Renal cortical epithelial cell (primary cell): ENCODE data around the gene ZNF865. TPM values are rescaled to one million over a fixed set of nuclear protein-coding genes. Genes with fewer than 3 reads are reported as not detected.

Experiments used
- DNase-seq: peaks from one replicate; pipeline ENCODE4 v3.0.0-alpha.2; 2011; ENCODE audit warnings: low read depth
- total RNA-seq: library from RNA; depleted of rRNA; stranded (reverse); fragments of >200 nt; gene quantifications from 2 replicates; pipeline ENCODE4 v1.2.3, GENCODE V29; 2014

Gene ZNF865
- total RNA-seq, 1 donor from 2014 or later: 5.8 TPM

DNA sequence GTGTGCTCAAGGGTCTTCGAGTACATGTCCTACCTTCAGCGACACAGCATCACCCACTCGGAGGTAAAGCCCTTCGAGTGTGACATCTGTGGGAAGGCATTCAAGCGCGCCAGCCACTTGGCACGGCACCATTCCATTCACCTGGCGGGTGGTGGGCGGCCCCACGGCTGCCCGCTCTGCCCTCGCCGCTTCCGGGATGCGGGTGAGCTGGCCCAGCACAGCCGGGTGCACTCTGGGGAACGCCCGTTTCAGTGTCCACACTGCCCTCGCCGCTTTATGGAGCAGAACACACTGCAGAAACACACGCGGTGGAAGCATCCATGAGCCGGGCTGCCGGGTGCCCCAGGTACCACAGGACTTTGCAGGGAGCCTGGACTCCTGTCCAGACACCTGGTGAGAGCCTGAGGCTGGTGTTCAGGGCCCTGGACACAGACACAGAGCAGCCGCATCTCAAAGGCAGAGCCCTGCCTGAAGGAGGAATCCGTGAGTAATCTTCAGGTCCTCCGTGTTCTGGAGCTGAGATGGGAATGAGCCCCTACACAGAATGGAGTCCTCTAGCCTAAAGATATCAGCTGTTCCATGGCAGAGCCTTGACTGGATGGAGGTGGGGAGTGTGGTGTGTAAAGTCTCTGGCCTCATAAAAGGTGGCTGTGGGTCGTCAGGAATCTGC is 39.5 kb downstream of the ZNF865 start:
- DNase-seq: no peak

DNA sequence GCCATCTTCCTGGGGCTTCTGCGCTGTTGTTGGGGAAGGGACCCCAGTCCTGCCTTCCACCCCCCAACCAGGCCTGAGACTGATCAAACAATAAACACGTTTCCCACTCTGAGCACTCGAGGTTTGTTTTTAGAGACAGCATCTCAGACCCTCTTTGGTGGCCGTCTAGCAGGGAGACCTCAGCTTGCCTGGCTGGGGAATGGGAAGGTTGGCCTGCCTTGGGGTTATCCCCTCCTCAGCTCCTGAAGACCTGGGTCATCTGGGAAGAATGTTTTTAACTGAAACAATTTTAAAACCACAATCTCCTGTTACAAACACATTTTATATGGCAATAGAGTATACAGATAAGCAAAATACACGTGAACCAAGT is 40.0 kb downstream of the ZNF865 start:
- DNase-seq: no peak

- no peak for DNase-seq
Observed at GRCh38 chr19:55646889-55647731, 41.7 kb downstream of the ZNF865 start.

- no peak for DNase-seq
Observed at GRCh38 chr19:55647732-55648584, 42.5 kb downstream of the ZNF865 start, which contains the start of gene CCDC106. Gene CCDC106, plus strand, starts transcription at chr19:55648212. Its CDS starts 835 bp downstream, at chr19:55649047.

DNA sequence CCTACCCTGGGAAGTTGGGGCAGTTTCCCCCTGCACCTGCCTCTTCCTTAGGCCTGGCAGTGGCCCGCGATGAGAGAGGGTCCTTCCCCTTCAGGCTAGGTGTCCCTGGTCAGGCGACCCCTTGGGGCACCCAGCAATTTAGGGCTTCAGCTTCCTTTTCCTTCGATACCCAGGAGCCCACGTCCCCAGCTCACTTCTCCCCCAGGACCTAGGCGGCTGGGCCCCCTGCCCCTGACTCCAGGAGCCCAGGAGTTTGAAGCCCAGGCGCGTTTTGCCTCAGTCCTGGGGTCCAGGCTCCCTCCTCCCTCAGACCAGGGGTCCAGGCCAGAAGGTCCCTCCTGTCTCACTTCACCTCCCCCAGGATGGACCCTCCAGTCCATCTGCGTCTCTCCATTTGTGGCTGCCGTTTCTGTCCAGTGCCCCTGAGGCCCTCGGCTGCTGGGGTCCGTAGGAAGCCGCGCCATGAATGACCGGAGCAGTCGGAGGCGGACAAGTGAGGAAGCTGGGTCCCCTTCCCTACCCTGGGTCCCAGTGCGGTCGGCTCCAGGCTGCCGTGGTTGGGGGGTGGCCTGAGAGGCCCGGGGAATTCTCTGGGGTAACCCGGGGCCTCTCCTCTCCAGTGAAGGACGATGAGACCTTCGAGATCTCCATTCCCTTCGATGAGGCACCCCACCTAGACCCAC is 43.3 kb downstream of the ZNF865 start:
- DNase-seq: no peak

GRCh38 chr19:55649268-55650125 is 44.0 kb downstream of the ZNF865 start:
- no peak for DNase-seq

GRCh38 chr19:55650126-55650557 is 44.7 kb downstream of the ZNF865 start:
- DNase-seq: no peak

GRCh38 chr19:55650602-55651230 is 45.3 kb downstream of the ZNF865 start:
- DNase-seq: no peak

GRCh38 chr19:55651236-55651635 is 45.8 kb downstream of the ZNF865 start:
- DNase-seq: no peak

DNA sequence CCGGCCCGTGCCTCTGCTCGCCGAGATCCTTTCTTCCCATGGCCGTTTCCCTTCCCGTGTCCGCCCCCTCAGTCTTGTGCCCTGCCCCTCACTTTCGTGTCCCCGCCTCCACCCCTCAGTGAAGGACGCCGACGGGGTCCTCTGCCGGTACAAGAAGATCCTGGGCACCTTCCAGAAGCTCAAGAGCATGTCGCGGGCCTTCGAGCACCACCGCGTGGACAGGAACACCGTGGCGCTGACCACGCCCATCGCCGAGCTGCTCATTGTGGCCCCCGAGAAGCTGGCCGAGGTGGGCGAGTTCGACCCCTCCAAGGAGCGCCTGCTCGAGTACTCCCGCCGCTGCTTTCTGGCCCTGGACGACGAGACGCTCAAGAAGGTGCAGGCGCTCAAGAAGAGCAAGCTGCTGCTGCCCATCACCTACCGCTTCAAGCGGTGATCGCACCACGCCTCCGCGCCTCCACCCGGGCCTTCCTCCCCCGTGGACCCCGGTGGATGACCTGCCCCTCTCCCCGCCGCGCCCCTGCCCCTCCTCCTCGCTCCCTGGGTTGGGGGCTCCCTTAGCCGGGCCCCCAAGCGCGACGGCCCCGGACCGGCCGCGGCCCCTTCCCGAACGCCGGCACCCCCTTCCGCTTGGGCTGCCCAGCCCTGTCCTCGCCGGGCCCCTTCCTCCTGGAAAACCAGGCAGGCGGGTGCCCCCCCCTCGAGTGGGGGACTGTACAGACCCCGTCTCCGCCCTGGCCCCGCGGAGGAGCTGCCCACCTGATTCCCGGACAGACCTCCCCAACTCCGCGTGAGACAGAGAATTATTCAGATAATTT is 47.1 kb downstream of the ZNF865 start:
- DNase-seq: no peak

DNA sequence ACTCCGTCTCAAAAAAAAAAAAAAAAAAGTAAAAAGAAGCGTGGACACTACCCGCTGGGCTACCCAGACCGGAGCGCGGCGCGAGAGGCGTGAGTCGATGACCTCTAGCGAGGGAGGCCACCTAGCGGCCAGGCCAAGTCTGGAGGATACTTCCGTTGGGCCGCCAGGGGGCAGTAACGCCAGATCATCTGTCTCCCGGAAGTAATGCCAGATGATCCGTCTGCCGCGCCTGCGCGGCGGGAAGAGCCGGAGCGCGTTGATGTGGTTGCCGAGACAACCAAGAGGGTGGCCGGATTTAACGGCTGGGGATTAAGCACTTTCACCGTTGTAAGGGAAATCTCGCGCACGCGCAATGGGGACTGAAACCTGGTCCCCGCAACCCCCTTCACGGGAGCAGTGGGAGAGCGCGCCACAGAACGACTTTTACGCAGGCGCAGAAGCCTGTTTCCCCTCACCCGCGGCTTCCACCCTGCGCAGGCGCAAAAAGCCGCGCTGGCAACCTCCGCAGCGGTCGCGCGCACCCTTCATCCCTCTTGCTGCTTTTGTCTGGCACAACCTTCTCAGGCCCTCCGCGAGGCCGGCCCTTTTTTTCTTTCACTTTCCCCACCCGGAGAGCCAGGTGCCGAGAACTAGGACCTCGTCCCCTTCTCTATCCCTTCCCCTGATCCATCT is 48.3 kb downstream of the ZNF865 start:
- peak; percentile 96 for DNase-seq

- peak; percentile 97 for DNase-seq
Observed at GRCh38 chr19:55654323-55654867, 48.9 kb downstream of the ZNF865 start.

DNA sequence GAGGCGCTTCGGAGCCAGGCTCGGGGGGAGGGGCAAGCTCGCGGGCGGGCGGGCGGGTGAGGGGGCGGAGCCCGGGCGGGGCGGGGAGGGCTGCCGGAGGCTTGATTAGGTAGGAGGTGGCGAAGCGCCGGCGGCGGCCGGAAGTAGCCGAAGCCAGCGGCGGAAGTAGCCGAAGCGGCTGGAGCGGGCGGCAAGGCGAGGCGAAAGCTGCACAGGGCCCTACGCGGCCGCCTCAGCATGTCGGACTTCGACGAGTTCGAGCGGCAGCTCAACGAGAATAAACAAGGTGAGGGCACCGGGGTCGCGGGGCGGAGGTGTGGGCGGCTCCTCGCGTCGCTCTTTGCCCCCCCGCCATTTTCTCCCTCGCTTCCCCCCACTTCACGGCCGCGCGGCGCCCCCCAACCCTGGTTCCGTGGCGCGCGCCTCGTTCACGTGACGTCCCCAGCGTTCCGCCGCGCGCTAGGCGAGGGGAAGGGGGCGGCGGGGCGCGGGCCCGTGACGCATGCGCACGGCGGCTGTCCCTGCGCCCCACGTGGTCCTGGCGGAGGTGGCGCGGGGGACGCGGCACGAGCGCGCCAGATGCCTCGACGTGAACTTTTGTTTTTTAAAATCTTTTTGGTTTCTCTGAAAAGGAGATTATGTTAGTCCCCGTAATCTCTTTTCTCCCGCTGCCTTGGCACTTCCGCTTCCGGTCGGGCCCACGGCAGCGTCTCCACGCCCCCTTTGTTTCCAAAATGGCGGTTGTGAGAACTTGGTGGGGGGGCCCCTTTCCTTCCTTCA is 49.6 kb downstream of the ZNF865 start, which contains the start of gene U2AF2:
U2AF2 (plus strand) TSS at position 168 of the 780 bp plus-strand sequence; CDS start at position 238, 70 bp downstream.
- no peak for DNase-seq

- no peak for DNase-seq
Observed at GRCh38 chr19:55655648-55656040, 50.2 kb downstream of the ZNF865 start.

GRCh38 chr19:55656552-55656951 is 51.1 kb downstream of the ZNF865 start:
- no peak for DNase-seq

DNA sequence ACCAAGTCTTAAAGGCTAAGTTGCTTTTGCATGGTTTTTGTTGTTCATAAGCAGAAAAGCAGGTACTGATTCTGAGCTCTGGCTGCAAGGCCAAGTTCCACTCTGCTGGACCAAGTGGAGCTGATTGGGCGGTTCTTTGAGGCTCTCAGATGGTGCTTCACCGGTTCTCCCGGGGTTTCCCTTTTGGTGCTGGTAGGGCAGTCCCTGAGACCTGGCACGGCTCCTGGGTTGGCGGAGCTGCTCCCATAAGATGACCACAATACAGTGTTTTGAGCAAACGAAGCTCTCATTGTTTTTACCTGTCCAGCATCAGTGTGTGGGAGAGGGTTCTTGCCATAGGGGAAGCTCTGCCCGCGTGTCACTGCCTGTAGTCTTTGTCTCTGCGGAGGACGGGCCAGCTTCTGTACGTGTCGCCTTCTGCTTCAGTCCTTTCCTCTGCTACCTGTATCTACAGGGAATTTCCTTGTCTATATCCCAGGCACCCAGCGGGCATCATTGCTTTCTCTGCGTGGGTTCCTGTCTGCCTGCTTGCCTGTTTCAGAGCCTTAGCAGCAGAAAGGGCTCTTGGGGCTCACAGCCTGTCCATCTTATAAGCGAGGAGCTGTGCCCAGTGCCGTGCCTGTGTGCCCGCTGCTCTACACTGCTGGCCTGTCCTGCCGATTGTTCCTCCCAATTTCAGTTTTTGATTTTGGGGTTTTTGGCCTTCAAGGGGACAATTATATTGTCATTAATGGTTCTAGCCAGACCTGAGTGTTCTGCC is 51.7 kb downstream of the ZNF865 start:
- DNase-seq: no peak
